ENCODE data around the gene UNC13A.
"Not testable (repeated sequence)": the region's sequence is repeated elsewhere in the genome, so short reads cannot be mapped to it uniquely, and the experiment has no call there.

The UNC13A gene

GRCh38 chr19:17601683-17602082, 86.5 kb downstream of the UNC13A start:
- DNase-seq, result no peak

- no peak for DNase-seq
These were observed 88.4 kb downstream of the UNC13A start for GRCh38 chr19:17599780-17600179.

DNA sequence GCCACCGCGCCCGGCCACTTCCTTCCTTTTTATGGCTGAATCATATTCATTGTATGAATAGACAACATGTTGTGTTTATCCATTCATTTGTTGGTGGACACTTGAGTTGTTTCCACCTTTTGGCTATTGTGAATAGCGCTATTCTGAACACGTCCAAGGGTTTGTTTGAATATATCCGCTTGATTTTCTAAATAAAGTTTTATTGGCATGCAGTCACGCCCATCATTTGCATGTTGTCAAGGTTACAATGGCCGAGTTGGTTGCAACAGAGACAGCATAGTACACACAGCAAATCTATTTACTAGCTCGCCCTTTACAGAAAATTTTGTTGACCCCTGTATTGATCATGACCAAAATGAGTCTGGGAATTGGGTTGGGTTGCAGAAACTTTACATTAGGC, 89.2 kb downstream of the UNC13A start:
- no peak for DNase-seq

DNA sequence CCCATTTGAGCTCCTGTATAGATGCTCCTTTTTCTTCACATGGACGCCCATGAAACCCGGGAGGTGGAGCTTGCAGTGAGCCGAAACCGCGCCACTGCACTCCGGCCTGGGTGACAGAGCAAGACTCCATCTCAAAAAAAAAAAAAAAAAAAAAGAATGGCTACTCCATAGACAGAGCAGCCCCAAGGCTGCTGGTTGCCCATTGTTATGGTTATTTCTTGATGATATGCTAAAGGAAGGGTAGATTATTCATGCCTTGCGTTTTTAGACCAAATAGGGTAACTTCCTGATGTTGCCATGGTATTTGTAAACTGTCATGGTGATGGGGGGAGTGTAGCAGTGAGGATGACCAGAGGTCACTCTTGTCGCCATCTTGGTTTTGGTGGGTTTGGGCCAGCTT, 90.1 kb downstream of the UNC13A start:
- not testable (repeated sequence) for DNase-seq

DNA sequence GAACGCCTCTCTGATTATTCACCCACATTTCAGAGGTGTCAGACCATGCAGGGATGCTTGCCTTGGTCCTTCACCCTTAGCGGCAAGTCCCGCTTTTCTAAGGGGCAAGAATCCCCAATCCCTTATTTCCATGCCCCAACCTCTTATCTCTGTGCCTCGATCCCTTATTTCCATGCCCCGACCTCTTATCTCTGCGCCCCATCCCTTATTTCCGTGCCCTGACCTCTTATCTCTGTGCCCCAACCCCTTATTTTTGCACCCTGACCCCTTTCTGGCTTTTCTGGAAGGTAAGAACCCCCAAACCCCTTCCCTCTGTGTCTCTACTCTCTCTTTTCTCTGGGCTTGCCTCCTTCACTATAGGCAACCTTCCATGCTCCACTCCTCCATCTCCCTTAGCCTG, 93.9 kb downstream of the UNC13A start:
- not testable (repeated sequence) for DNase-seq

DNA sequence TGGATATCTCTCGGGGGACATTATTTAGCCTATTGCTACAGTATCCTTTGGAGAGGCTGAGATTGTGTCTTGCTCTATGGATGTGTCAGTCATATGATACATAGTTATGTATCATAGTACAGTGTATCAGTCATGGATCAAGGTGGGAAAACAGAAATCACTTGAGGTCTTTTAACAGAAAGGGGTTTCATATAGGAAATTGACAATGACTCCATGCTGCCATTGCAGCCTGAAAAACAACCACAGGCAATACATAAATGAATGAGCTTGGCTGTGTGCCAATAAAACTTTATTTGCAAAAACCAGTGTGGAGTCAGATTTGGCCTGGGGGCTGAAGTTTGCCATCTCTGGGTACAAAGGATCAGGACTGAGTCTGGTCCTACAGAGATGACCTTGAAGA, 97.3 kb downstream of the UNC13A start:
- DNase-seq, result no peak

- not testable (repeated sequence) for DNase-seq
These were observed 102.8 kb downstream of the UNC13A start for GRCh38 chr19:17585395-17585794.

- DNase-seq, result no peak
These were observed 104.0 kb downstream of the UNC13A start for GRCh38 chr19:17584132-17584531.

- no peak for DNase-seq
These were observed 105.5 kb downstream of the UNC13A start for GRCh38 chr19:17582613-17583012.

GRCh38 chr19:17581211-17581874, 106.8 kb downstream of the UNC13A start:
- DNase-seq, result no peak

- no peak for DNase-seq
These were observed 107.5 kb downstream of the UNC13A start for GRCh38 chr19:17580470-17581144.

- DNase-seq, result peak; percentile 22 to 48
These were observed 108.4 kb downstream of the UNC13A start for GRCh38 chr19:17579661-17580244.

GRCh38 chr19:17577457-17578097, 110.6 kb downstream of the UNC13A start:
- no peak for DNase-seq

GRCh38 chr19:17576758-17577456, 111.2 kb downstream of the UNC13A start:
- DNase-seq, result peak in 1 of 2 donors; percentile 21

- DNase-seq, result no peak
These were observed 112.0 kb downstream of the UNC13A start for GRCh38 chr19:17575871-17576757.

DNA sequence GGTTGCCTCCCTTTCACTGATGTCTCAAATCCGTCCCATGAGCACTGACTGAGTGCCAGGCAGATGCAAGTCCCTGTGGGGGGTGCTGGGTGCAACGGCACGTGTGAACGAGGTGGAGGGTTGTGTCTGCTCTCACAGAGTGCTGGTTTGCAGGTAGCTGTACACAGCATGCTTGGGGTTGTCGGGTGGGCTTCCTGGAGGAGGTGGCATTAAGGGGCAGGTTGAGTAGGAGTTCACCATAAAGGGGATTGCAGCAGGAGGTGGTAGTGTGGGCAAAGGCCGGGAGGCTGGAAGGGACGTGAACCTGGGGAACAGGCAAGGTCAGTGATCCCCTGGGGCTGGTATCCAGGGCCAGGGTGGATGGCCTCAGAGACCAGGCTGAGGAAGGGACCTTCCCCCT, 115.5 kb downstream of the UNC13A start:
- DNase-seq, result no peak

GRCh38 chr19:17570791-17571190, 117.4 kb downstream of the UNC13A start:
- DNase-seq, result no peak

DNA sequence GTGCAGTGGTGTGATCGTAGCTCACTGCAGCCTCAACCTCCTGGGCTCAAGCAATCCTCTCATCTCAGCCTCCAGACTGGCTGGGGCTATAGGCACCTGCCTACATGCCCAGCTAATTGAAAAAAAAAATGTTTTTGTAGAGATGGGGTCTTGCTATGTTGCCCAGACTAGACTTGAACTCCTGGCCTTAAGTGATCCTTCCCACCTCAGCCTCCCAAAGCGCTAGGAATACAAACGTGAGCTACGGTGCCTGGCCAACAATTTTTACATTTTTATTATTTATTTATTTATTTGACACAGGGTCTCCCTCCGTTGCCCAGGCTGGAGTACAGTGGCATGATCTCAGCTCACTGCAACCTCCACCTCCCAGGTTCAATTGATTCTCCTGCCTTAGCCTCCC, 117.9 kb downstream of the UNC13A start:
- not testable (repeated sequence) for DNase-seq

- no peak for DNase-seq
These were observed 120.2 kb downstream of the UNC13A start for GRCh38 chr19:17567940-17568339.

GRCh38 chr19:17565611-17566010, 122.5 kb downstream of the UNC13A start:
- DNase-seq, result no peak

GRCh38 chr19:17564781-17565180, 123.4 kb downstream of the UNC13A start:
- no peak for DNase-seq

- DNase-seq, result no peak
These were observed 125.6 kb downstream of the UNC13A start for GRCh38 chr19:17562561-17562960.

Measured in CD4-positive, alpha-beta T cell treated with Interleukin-4 for 1 hour (primary cell).